ENCODE data around the gene MAOA. TPM values are rescaled to one million over a fixed set of nuclear protein-coding genes. Genes with fewer than 3 reads are reported as not detected.

MAOA gene
- total and polyA plus RNA-seq, 9 of the 15 experiments (the other 6 are each of a cell fraction or from before 2014, with no cell fraction given) = 0.68 to 2.7 (median 1.9) TPM

- Histone ChIP-seq H3K36me3 (ENCODE audit: control insufficient read depth, insufficient read depth, low read length) (no peaks in the 10 kb centered on the region), H3K9me1 (ENCODE audit: control insufficient read depth, insufficient read depth, low read length) (no peaks in the 10 kb centered on the region), H3K27me3 (ENCODE audit: control insufficient read depth in 2 of 2, insufficient read depth in 2 of 2, low read length in 2 of 2) (no peaks in the 10 kb centered on the region), H3K79me2 (ENCODE audit: control insufficient read depth, insufficient read depth, low read length) (no peaks in the 10 kb centered on the region), H3K4me2 (ENCODE audit: insufficient read depth, low read length) (no peak overlapping the region), H3K9ac (ENCODE audit: insufficient read depth in 1 of 2, low read depth in 2 of 2, low read length in 2 of 2) (no peak overlapping the region), H3K27ac (ENCODE audit: extremely low read depth, low read depth, low read length) (no peak overlapping the region), H3K4me1 (replicated peaks in 1 of 2; ENCODE audit: control insufficient read depth in 2 of 2, insufficient read depth in 2 of 2, low read length in 2 of 2) (no peaks in the 10 kb centered on the region), H3K4me3 (no peak overlapping the region), H4K20me1 (replicated peaks; ENCODE audit: control insufficient read depth, insufficient read depth, low read length) (no peaks in the 10 kb centered on the region), H3K9me3 (replicated peaks; ENCODE audit: control insufficient read depth, insufficient read depth, low read depth, low read length) (no peaks in the 10 kb centered on the region), H2AFZ (ENCODE audit: low read depth, low read length) (no peak overlapping the region)
- ChIA-PET CTCF (ENCODE audit: low intra/inter-chr PET ratio) (no interaction called here), POLR2A (no interaction called here)
- intact Hi-C loops (cut with micrococcal nuclease) (no loop called here), in situ Hi-C loops (cut with MboI) (no loop called here)
- ATAC-seq = no peak
- TF ChIP-seq, protein P1, sequence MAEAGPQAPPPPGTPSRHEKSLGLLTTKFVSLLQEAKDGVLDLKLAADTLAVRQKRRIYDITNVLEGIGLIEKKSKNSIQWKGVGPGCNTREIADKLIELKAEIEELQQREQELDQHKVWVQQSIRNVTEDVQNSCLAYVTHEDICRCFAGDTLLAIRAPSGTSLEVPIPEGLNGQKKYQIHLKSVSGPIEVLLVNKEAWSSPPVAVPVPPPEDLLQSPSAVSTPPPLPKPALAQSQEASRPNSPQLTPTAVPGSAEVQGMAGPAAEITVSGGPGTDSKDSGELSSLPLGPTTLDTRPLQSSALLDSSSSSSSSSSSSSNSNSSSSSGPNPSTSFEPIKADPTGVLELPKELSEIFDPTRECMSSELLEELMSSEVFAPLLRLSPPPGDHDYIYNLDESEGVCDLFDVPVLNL (CRISPR knock-in tag; IDR thresholded peaks at IDR 0.05; ENCODE audit: low read depth) = no peak
- TF ChIP-seq MLLT1 (IDR thresholded peaks at IDR 0.05) (no peak), MAFF (IDR thresholded peaks at IDR 0.05; ENCODE audit: low read length) (no peak)
- no peak for FAIRE-seq
- no TSS peak for BruUV-seq (replicated peaks)
- DNase-seq (ENCODE audit: extremely low read depth in 1 of 4, low spot score in 3 of 4) = no peak
Measured at GRCh38 chrX:43682726-43683125, 26.6 kb downstream of the MAOA start.

- Histone ChIP-seq H3K36me3 (ENCODE audit: control insufficient read depth, insufficient read depth, low read length) (no peaks in the 10 kb centered on the region), H3K9me1 (ENCODE audit: control insufficient read depth, insufficient read depth, low read length) (no peaks in the 10 kb centered on the region), H3K4me1 (replicated peaks in 1 of 2; ENCODE audit: control insufficient read depth in 2 of 2, insufficient read depth in 2 of 2, low read length in 2 of 2) (no peaks in the 10 kb centered on the region), H3K27me3 (ENCODE audit: control insufficient read depth in 2 of 2, insufficient read depth in 2 of 2, low read length in 2 of 2) (no peaks in the 10 kb centered on the region), H3K79me2 (ENCODE audit: control insufficient read depth, insufficient read depth, low read length) (no peaks in the 10 kb centered on the region), H2AFZ (ENCODE audit: low read depth, low read length) (no peak overlapping the region), H3K9me3 (replicated peaks; ENCODE audit: control insufficient read depth, insufficient read depth, low read depth, low read length) (no peaks in the 10 kb centered on the region), H4K20me1 (replicated peaks; ENCODE audit: control insufficient read depth, insufficient read depth, low read length) (no peaks in the 10 kb centered on the region), H3K4me3 (no peak overlapping the region), H3K9ac (ENCODE audit: insufficient read depth in 1 of 2, low read depth in 2 of 2, low read length in 2 of 2) (no peak overlapping the region), H3K27ac (ENCODE audit: extremely low read depth, low read depth, low read length) (no peak overlapping the region), H3K4me2 (ENCODE audit: insufficient read depth, low read length) (no peak overlapping the region)
- no peak for TF ChIP-seq NBN (IDR thresholded peaks at IDR 0.05; ENCODE audit: low read depth)
- TF ChIP-seq CEBPB (tag; IDR thresholded peaks at IDR 0.05) = peak; percentile 67
- 0% methylated on average over 2 of the region's 2 CpGs for WGBS (ENCODE audit: insufficient coverage, low coverage, missing lambda C conversion rate)
- intact Hi-C loops (cut with micrococcal nuclease) = no loop called here
- no TSS peak for BruUV-seq (replicated peaks)
- in situ Hi-C loops (cut with MboI) = no loop called here
- no peak for ATAC-seq
- DNase-seq (ENCODE audit: extremely low read depth in 1 of 4, low spot score in 3 of 4) = peak in 1 of 4 experiments; percentile 4
- POLR2A ChIA-PET = no interaction called here
- CTCF ChIA-PET (ENCODE audit: low intra/inter-chr PET ratio) = no interaction called here
- no peak for FAIRE-seq
Measured at GRCh38 chrX:43685221-43685620, 29.1 kb downstream of the MAOA start.
